Gastroesophageal sphincter (tissue), 4 donors: ENCODE results near the gene ADGRG3. TPM values are rescaled to one million over a fixed set of nuclear protein-coding genes. Genes with fewer than 3 reads are reported as not detected.

Experiments used
- ATAC-seq: fragments of 150-250 bp; one replicate; pipeline ENCODE4 v1.9.1; 2016; ENCODE audit warnings: mild to moderate bottlenecking, moderate library complexity
- H3K27ac ChIP-seq, 4 donors: fragments of 200-600 bp; sonication (generic) in 3 of 4; 1 replicate in 3 of 4; 2 replicates in 1 of 4; pipeline ENCODE4 v1.5.1; 2016 to 2019
- H3K27me3 ChIP-seq: fragments of 200-600 bp; sonication (generic); one replicate; pipeline ENCODE4 v1.5.1; 2019
- H3K36me3 ChIP-seq, 2 donors: fragments of 200-600 bp; sonication (generic); one replicate each; pipeline ENCODE4 v1.5.1; 2019; ENCODE audit warnings: control low read depth in 1 of 2
- H3K4me1 ChIP-seq, 3 donors: fragments of 200-600 bp; sonication (generic); 1 replicate in 2 of 3; 2 replicates in 1 of 3; pipeline ENCODE4 v1.5.1; 2016 to 2019; ENCODE audit warnings: control low read depth in 2 of 3
- H3K4me3 ChIP-seq, 2 donors: fragments of 200-600 bp; sonication (generic); one replicate each; pipeline ENCODE4 v1.5.1; 2019; ENCODE audit warnings: mild to moderate bottlenecking in 1 of 2, moderate library complexity in 1 of 2
- H3K9me3 ChIP-seq, 3 donors: fragments of 200-600 bp; sonication (generic); one replicate each; pipeline ENCODE4 v1.5.1; 2017 to 2019; ENCODE audit warnings: control low read depth in 2 of 3
- CTCF ChIP-seq, 4 experiments: fragments of 200-600 bp in 2 of 4; fragments of 450-650 bp in 2 of 4; sonication (generic) in 1 of 4; IDR thresholded peaks; one replicate each; pipeline ENCODE4 v1.5.1; 2017 to 2019; ENCODE audit warnings: antibody characterized with exemption in 4 of 4, mild to moderate bottlenecking in 2 of 4, moderate library complexity in 2 of 4
- EP300 ChIP-seq: sonication (generic); formaldehyde crosslinking; IDR thresholded peaks from one replicate; pipeline ENCODE4 v1.6.1; 2017; ENCODE audit warnings: antibody characterized with exemption, mild to moderate bottlenecking
- POLR2A ChIP-seq, 2 donors: fragments of 450-650 bp; IDR thresholded peaks; one replicate each; pipeline ENCODE4 v1.6.1; 2017; ENCODE audit warnings: antibody characterized with exemption in 2 of 2, mild to moderate bottlenecking in 2 of 2, moderate library complexity in 1 of 2
- POLR2AphosphoS5 ChIP-seq: sonication (generic); formaldehyde crosslinking; IDR thresholded peaks from one replicate; pipeline ENCODE4 v1.6.1; 2017; ENCODE audit warnings: antibody characterized with exemption
- WGBS, 2 donors: methylation state at CpG; one replicate each; pipeline ENCODE4 v1.1.5; 2018; ENCODE audit warnings: low coverage in 1 of 2; 5-methylcytosine and 5-hydroxymethylcytosine counted together
- total RNA-seq, 4 donors: library from RNA; depleted of rRNA; stranded (reverse); fragments of >200 nt; gene quantifications; one replicate each; pipeline ENCODE4 v1.1.0, GENCODE V29; 2016

Gene ADGRG3
- total RNA-seq, 4 donors from 2014 or later, result 0.31 to 7.4 (median 2.2) TPM

GRCh38 chr16:57689762-57690558 lies 21.9 kb downstream of the ADGRG3 start:
- H3K27ac ChIP-seq, result no peak overlapping the region
- H3K36me3 ChIP-seq, result no peaks in the 10 kb centered on the region
- no peaks in the 10 kb centered on the region for H3K9me3 ChIP-seq
- H3K4me3 ChIP-seq, result no peak overlapping the region
- peaks cover 37% of the 10 kb centered on the region for H3K27me3 ChIP-seq
- ATAC-seq, result no peak
- no peak for TF ChIP-seq CTCF (IDR thresholded peaks at IDR 0.05)
- TF ChIP-seq POLR2AphosphoS5, result no peak
- no peak for TF ChIP-seq EP300
- no peak for TF ChIP-seq POLR2A (IDR thresholded peaks at IDR 0.05)
- no peaks in the 10 kb centered on the region for H3K4me1 ChIP-seq
- WGBS, 2 donors, result 43 to 70% methylated on average over 2 to 3 of the region's 13 CpGs

- H3K4me3 ChIP-seq, result no peak overlapping the region
- peaks cover 37% of the 10 kb centered on the region for H3K27me3 ChIP-seq
- H3K4me1 ChIP-seq, result no peaks in the 10 kb centered on the region
- WGBS, 2 donors, result 50 to 74% methylated on average over 2 to 3 of the region's 4 CpGs
- TF ChIP-seq CTCF (IDR thresholded peaks at IDR 0.05) (no peak), POLR2A (IDR thresholded peaks at IDR 0.05) (no peak), EP300 (no peak)
- ATAC-seq, result no peak
- no peak overlapping the region for H3K27ac ChIP-seq
- H3K36me3 ChIP-seq, result no peaks in the 10 kb centered on the region
- H3K9me3 ChIP-seq, result no peaks in the 10 kb centered on the region
Measured at GRCh38 chr16:57690782-57691471, 22.8 kb downstream of the ADGRG3 start.

- WGBS, 2 donors, result no CpG with 5 or more reads among the region's 2 CpGs
- TF ChIP-seq POLR2AphosphoS5 (no peak), EP300 (no peak), POLR2A (IDR thresholded peaks at IDR 0.05) (no peak), CTCF (IDR thresholded peaks at IDR 0.05) (no peak)
- Histone ChIP-seq H3K27ac (no peak overlapping the region), H3K9me3 (no peaks in the 10 kb centered on the region), H3K36me3 (no peaks in the 10 kb centered on the region), H3K4me1 (no peaks in the 10 kb centered on the region), H3K27me3 (peaks cover 32% of the 10 kb centered on the region), H3K4me3 (no peak overlapping the region)
- no peak for ATAC-seq
Measured at GRCh38 chr16:57692636-57693035, 24.5 kb downstream of the ADGRG3 start.

- 67% methylated on average over 4 of the region's 4 CpGs; no CpG with 5 or more reads in 1 of the 2 donors for WGBS, 2 donors
- no peak overlapping the region for H3K27ac ChIP-seq
- no peaks in the 10 kb centered on the region for H3K36me3 ChIP-seq
- no peaks in the 10 kb centered on the region for H3K4me1 ChIP-seq
- TF ChIP-seq POLR2A (IDR thresholded peaks at IDR 0.05) (no peak), POLR2AphosphoS5 (no peak), EP300 (no peak), CTCF (IDR thresholded peaks at IDR 0.05) (no peak)
- H3K9me3 ChIP-seq, result no peaks in the 10 kb centered on the region
- H3K4me3 ChIP-seq, result no peak overlapping the region
- peaks cover 30% of the 10 kb centered on the region for H3K27me3 ChIP-seq
- ATAC-seq, result no peak
Measured at GRCh38 chr16:57693550-57693949, 25.4 kb downstream of the ADGRG3 start.
